HEK293 (cell line): ENCODE results near the gene PROCA1.

Source experiments
- CTCF ChIA-PET: fragments of 350-600 bp; formaldehyde crosslinking; extraction: SDS; loops from one replicate; lab custom pipeline; 2021; ENCODE audit warnings: antibody characterized with exemption; lab: Yijun Ruan, JAX
- POLR2A ChIA-PET: fragments of 300-600 bp; formaldehyde crosslinking; extraction: SDS; loops from one replicate; lab custom pipeline; 2020; ENCODE audit warnings: antibody characterized with exemption, inconsistent platforms; lab: Yijun Ruan, JAX
- H3K27ac ChIP-seq: fragments of 200-500 bp; sonication (Bioruptor generic); 2 replicates; pipeline ENCODE4 v1.5.1; 2014; ENCODE audit warnings: low read depth, low read length, control low read depth, inconsistent platforms; ENCODE audit errors: extremely low read depth
- H3K36me3 ChIP-seq, 2 experiments: fragments of 200-500 bp in 1 of 2; sonication (Bioruptor generic) in 1 of 2; 1 replicate in 1 of 2; 2 replicates in 1 of 2; pipeline ENCODE4 v1.5.1; 2014 to 2017; ENCODE audit warnings: inconsistent platforms in 2 of 2, low read length in 2 of 2; ENCODE audit not compliant: control insufficient read depth in 2 of 2, insufficient read depth in 1 of 2
- H3K4me1 ChIP-seq: fragments of 200-500 bp; sonication (Bioruptor generic); 2 replicates; pipeline ENCODE4 v1.5.1; 2014; ENCODE audit warnings: mild to moderate bottlenecking, low read length, inconsistent platforms; ENCODE audit not compliant: control insufficient read depth, insufficient read depth
- H3K4me3 ChIP-seq: 2 replicates; pipeline ENCODE4 v1.5.1; 2011; ENCODE audit warnings: low read depth, mild to moderate bottlenecking, control low read depth, low read length, moderate library complexity
- H3K9me3 ChIP-seq: fragments of 200-500 bp; sonication (Bioruptor generic); 2 replicates; pipeline ENCODE4 v1.5.1; 2014; ENCODE audit warnings: low read depth, low read length, inconsistent platforms; ENCODE audit not compliant: control insufficient read depth, insufficient read depth
- ATF2 ChIP-seq: fragments of 450-650 bp; formaldehyde crosslinking; IDR thresholded peaks from 2 replicates; pipeline ENCODE4 v1.5.1; 2016; ENCODE audit warnings: missing biosample characterization, missing genetic modification characterization, low read depth
- HIC1 ChIP-seq: fragments of 450-650 bp; formaldehyde crosslinking; IDR thresholded peaks from 2 replicates; pipeline ENCODE4 v1.5.1; 2016; ENCODE audit warnings: missing biosample characterization, missing genetic modification characterization
- KLF1 ChIP-seq: fragments of 450-650 bp; formaldehyde crosslinking; IDR thresholded peaks from 2 replicates; pipeline ENCODE4 v1.5.1; 2016; ENCODE audit warnings: missing biosample characterization, missing genetic modification characterization
- KLF17 ChIP-seq: fragments of 450-650 bp; formaldehyde crosslinking; IDR thresholded peaks from 2 replicates; pipeline ENCODE4 v1.5.1; 2016; ENCODE audit warnings: missing biosample characterization, missing genetic modification characterization
- PRDM10 ChIP-seq: fragments of 450-650 bp; formaldehyde crosslinking; IDR thresholded peaks from 2 replicates; pipeline ENCODE4 v1.5.1; 2016; ENCODE audit warnings: missing biosample characterization, missing genetic modification characterization
- SCRT1 ChIP-seq: fragments of 450-650 bp; formaldehyde crosslinking; IDR thresholded peaks from 2 replicates; pipeline ENCODE4 v1.5.1; 2016; ENCODE audit warnings: missing biosample characterization, missing genetic modification characterization, borderline replicate concordance
- YY2 ChIP-seq: fragments of 450-650 bp; formaldehyde crosslinking; IDR thresholded peaks from 2 replicates; pipeline ENCODE4 v1.5.1; 2016; ENCODE audit warnings: missing biosample characterization, missing genetic modification characterization
- ZBTB1 ChIP-seq: fragments of 450-650 bp; formaldehyde crosslinking; IDR thresholded peaks from 2 replicates; pipeline ENCODE4 v1.5.1; 2016; ENCODE audit warnings: missing biosample characterization, missing genetic modification characterization
- ZBTB20 ChIP-seq: fragments of 450-650 bp; formaldehyde crosslinking; IDR thresholded peaks from 2 replicates; pipeline ENCODE4 v1.5.1; 2016; ENCODE audit warnings: missing biosample characterization, missing genetic modification characterization
- ZBTB26 ChIP-seq: fragments of 450-650 bp; formaldehyde crosslinking; optimal IDR thresholded peaks from 2 replicates; pipeline ENCODE3; 2016; ENCODE audit warnings: missing biosample characterization, mild to moderate bottlenecking, missing genetic modification characterization
- ZEB2 ChIP-seq: fragments of 450-650 bp; formaldehyde crosslinking; IDR thresholded peaks from 2 replicates; pipeline ENCODE4 v1.5.1; 2016; ENCODE audit warnings: missing biosample characterization, missing genetic modification characterization
- ZIC2 ChIP-seq: fragments of 450-650 bp; formaldehyde crosslinking; IDR thresholded peaks from 2 replicates; pipeline ENCODE4 v1.5.1; 2016; ENCODE audit warnings: missing biosample characterization, missing genetic modification characterization
- ZNF341 ChIP-seq: fragments of 450-650 bp; formaldehyde crosslinking; IDR thresholded peaks from 2 replicates; pipeline ENCODE4; 2016; ENCODE audit warnings: low read depth, missing biosample characterization, missing genetic modification characterization
- ZNF501 ChIP-seq: fragments of 450-650 bp; formaldehyde crosslinking; IDR thresholded peaks from 2 replicates; pipeline ENCODE4 v1.5.1; 2016; ENCODE audit warnings: missing biosample characterization, missing genetic modification characterization
- ZNF555 ChIP-seq: fragments of 450-650 bp; formaldehyde crosslinking; conservative IDR thresholded peaks from 2 replicates; pipeline ENCODE4 v1.5.1; 2017; ENCODE audit warnings: missing biosample characterization, mild to moderate bottlenecking, missing genetic modification characterization, inconsistent platforms
- ZNF610 ChIP-seq: fragments of 450-650 bp; formaldehyde crosslinking; IDR thresholded peaks from 2 replicates; pipeline ENCODE4 v1.5.1; 2016; ENCODE audit warnings: missing biosample characterization, missing genetic modification characterization, borderline replicate concordance
- ZNF621 ChIP-seq: fragments of 450-650 bp; formaldehyde crosslinking; IDR thresholded peaks from 2 replicates; pipeline ENCODE4 v1.5.1; 2017; ENCODE audit warnings: missing biosample characterization, missing genetic modification characterization
- ZNF654 ChIP-seq: fragments of 450-650 bp; formaldehyde crosslinking; IDR thresholded peaks from 2 replicates; pipeline ENCODE4 v1.5.1; 2016; ENCODE audit warnings: low read depth, missing biosample characterization, missing genetic modification characterization
- ZNF692 ChIP-seq: fragments of 450-650 bp; formaldehyde crosslinking; IDR thresholded peaks from 2 replicates; pipeline ENCODE4 v1.5.1; 2016; ENCODE audit warnings: missing biosample characterization, missing genetic modification characterization

The PROCA1 gene

GRCh38 chr17:28746611-28747050 lies 34.9 kb upstream of the PROCA1 start (continued):
- TF ChIP-seq SCRT1 (peak; percentile 86; the same call in 1 of the 2 replicates), ZBTB1 (no peak), ZEB2 (no peak)
- TF ChIP-seq, all 188 proteins: peak for 5

GRCh38 chr17:28745786-28746411 lies 34.2 kb upstream of the PROCA1 start:
- H3K36me3 ChIP-seq, result peaks cover 3 to 62% of the 10 kb centered on the region in 2 experiments; a peak in 2 of 3 replicates

More at GRCh38 chr17:28745786-28746411, 34.2 kb upstream of the PROCA1 start:
- H3K27ac ChIP-seq, result peak overlapping the region; percentile 32; the same call in 1 of the 2 replicates
- CTCF ChIA-PET, result interaction anchor here (0.5 to 16.7 kb wide), 6 partner anchors 17 to 208 kb away, joined by 3 to 445 read pairs (median 4); partner anchors contain the start of genes NEK8, RPL23A and TLCD1
- H3K4me3 ChIP-seq, result peak overlapping the region; percentile 69
- no peak for TF ChIP-seq ZBTB26 (tag by site-specific recombination)
- TF ChIP-seq HIC1 (tag by site-specific recombination), result peak; percentile 62
- no peak for TF ChIP-seq ZNF621 (tag by site-specific recombination)
- peak; percentile 47; the same call in 1 of the 2 replicates for TF ChIP-seq ZNF692
- TF ChIP-seq ATF2 (tag by site-specific recombination), result no peak
- peak; percentile 32; the same call in 1 of the 2 replicates for TF ChIP-seq ZBTB20 (tag by site-specific recombination)
- TF ChIP-seq YY2 (tag by site-specific recombination), result no peak
- peak; percentile 27; the same call in 1 of the 2 replicates for TF ChIP-seq PRDM10 (tag by site-specific recombination)
- no peak for TF ChIP-seq ZNF555 (tag by site-specific recombination)
- no peak for TF ChIP-seq ZNF610 (tag by site-specific recombination)
- TF ChIP-seq KLF1 (tag by site-specific recombination), result no peak
- TF ChIP-seq ZNF501 (tag by site-specific recombination), result no peak
- TF ChIP-seq ZNF341 (tag by site-specific recombination), result 0 out of 2 replicates have a peak, but pooled peaks have one; percentile 5
- TF ChIP-seq ZNF654, result no peak
- no peak for TF ChIP-seq KLF17 (tag by site-specific recombination)
- 0 out of 2 replicates have a peak, but pooled peaks have one; percentile 5 for TF ChIP-seq ZIC2 (tag by site-specific recombination)
- POLR2A ChIA-PET, result interaction anchor here (0.6 to 14.1 kb wide), 7 partner anchors 19 to 203 kb away, joined by 4 to 448 read pairs (median 5); partner anchors contain the start of genes NEK8, RPL23A and TLCD1
- H3K9me3 ChIP-seq, result no peaks in the 10 kb centered on the region
- H3K4me1 ChIP-seq, result peaks cover 11% of the 10 kb centered on the region; the same call in 1 of the 2 replicates
